A549 (cell line): ENCODE measurements around the gene RASGRF1.

Source experiments
- CBX2 ChIP-seq: fragments of 200-600 bp; sonication (generic); IDR thresholded peaks from 2 replicates; pipeline ENCODE4 v1.6.1; 2016; ENCODE audit warnings: low read depth, mild to moderate bottlenecking, borderline replicate concordance
- CTCF ChIP-seq: fragments of >200 bp; sonication (Bioruptor Twin); formaldehyde crosslinking; IDR thresholded peaks from 3 replicates; pipeline ENCODE4 v1.5.1; 2016
- ELK1 ChIP-seq: fragments of 150-350 bp; IDR thresholded peaks from 2 replicates; pipeline ENCODE4 v1.6.1; 2014; ENCODE audit warnings: low read depth, mild to moderate bottlenecking, low read length
- EP300 ChIP-seq, 2 experiments: fragments of >200 bp; sonication (Bioruptor Twin); formaldehyde crosslinking; IDR thresholded peaks; 2 replicates in 1 of 2; 3 replicates in 1 of 2; pipeline ENCODE4 v1.6.1; 2016 to 2017
- FOSL2 ChIP-seq, 2 experiments: fragments of 450-650 bp in 1 of 2; fragments of >200 bp in 1 of 2; sonication (Bioruptor Twin) in 1 of 2; formaldehyde crosslinking; IDR thresholded peaks; 2 replicates each; pipeline versions ENCODE4 v1.5.0 to v1.6.1; 2016 to 2020; ENCODE audit warnings: mild to moderate bottlenecking in 1 of 2, moderate library complexity in 1 of 2
- MAX ChIP-seq: IDR thresholded peaks from 2 replicates; pipeline ENCODE4 v1.6.1; 2012
- MYC ChIP-seq: IDR thresholded peaks from 2 replicates; pipeline ENCODE4 v1.6.1; 2012; ENCODE audit warnings: mild to moderate bottlenecking, inconsistent platforms, low read length, improper control_type of control experiment, borderline replicate concordance
- SMC3 ChIP-seq: fragments of >200 bp; sonication (Bioruptor Twin); formaldehyde crosslinking; IDR thresholded peaks from 3 replicates; pipeline ENCODE4 v1.6.1; 2018; ENCODE audit warnings: inconsistent platforms

GRCh38 chr15:78923480-78924360 is 166.9 kb downstream of the RASGRF1 start:
- no peak for TF ChIP-seq SMC3
- TF ChIP-seq FOSL2 (IDR thresholded peaks at IDR 0.05) = no peak
- no peak for TF ChIP-seq FOSL2 (CRISPR knock-in tag; IDR thresholded peaks at IDR 0.05)
- no peak for TF ChIP-seq CTCF
- TF ChIP-seq EP300 (IDR thresholded peaks at IDR 0.05) = no peak
- no peak for TF ChIP-seq CBX2
- TF ChIP-seq MAX = no peak
- no peak for TF ChIP-seq MYC
- TF ChIP-seq ELK1 = no peak
